Left colon (tissue), 2 donors: ENCODE results near the gene DNAH6. TPM values are rescaled to one million over a fixed set of nuclear protein-coding genes. Genes with fewer than 3 reads are reported as not detected.

Experiments used
- ATAC-seq: fragments of 200-7000 bp; cut with Tn5 transposase; one replicate; pipeline ENCODE4 v1.9.1; 2020; ENCODE audit warnings: mild to moderate bottlenecking, moderate library complexity
- DNase-seq, 2 donors: peaks; one replicate each; pipeline ENCODE4 v3.0.0-alpha.2; 2020
- intact Hi-C, 2 donors: fragments of 100-400 bp; cut with DNase I in 1 of 2; cut with micrococcal nuclease in 1 of 2; formaldehyde crosslinking; loops; one replicate each; pipeline versions ENCODE4 v1.11.2 to v1.14.0; 2022; cut with DNase I, micrococcal nuclease
- total RNA-seq, 2 donors: library from RNA; stranded (reverse); fragmentation: NEBNext Ultra II Directional; extraction: Animal tissue kit (Norgen Biotek cat#: 25700); gene quantifications; one replicate each; pipeline ENCODE4 v1.2.1, GENCODE V29; 2021
- donor health status: DM: no; HTN: no; CAD: no.
- donor health status: DM: yes; HTN: yes; CAD: no.

DNAH6 gene
- total RNA-seq, 2 donors from 2014 or later: 0.61 to 1.3 TPM

- DNase-seq (no peak), ATAC-seq (no peak)
- intact Hi-C loops: no loop called here
Measured at GRCh38 chr2:84556190-84556589, 39.9 kb downstream of the DNAH6 start.

- ATAC-seq: no peak
- intact Hi-C loops: no loop called here
- DNase-seq: no peak
Measured at GRCh38 chr2:84559838-84560237, 43.5 kb downstream of the DNAH6 start.

- no peak for DNase-seq
- no peak for ATAC-seq
- intact Hi-C loops: no loop called here
Measured at GRCh38 chr2:84579661-84580060, 63.4 kb downstream of the DNAH6 start.

GRCh38 chr2:84603911-84604310, 87.6 kb downstream of the DNAH6 start:
- intact Hi-C loops: no loop called here
- DNase-seq: no peak
- no peak for ATAC-seq

- ATAC-seq (peak; percentile 71), DNase-seq (no peak)
- intact Hi-C loops: no loop called here
Measured at GRCh38 chr2:84613082-84613481, 96.8 kb downstream of the DNAH6 start.

GRCh38 chr2:84619794-84620371, 103.6 kb downstream of the DNAH6 start:
- ATAC-seq: peak; percentile 95
- intact Hi-C loops: no loop called here
- no peak for DNase-seq

GRCh38 chr2:84628486-84628885, 112.2 kb downstream of the DNAH6 start:
- intact Hi-C loops: no loop called here
- ATAC-seq (no peak), DNase-seq (no peak)

GRCh38 chr2:84629550-84629949, 113.3 kb downstream of the DNAH6 start:
- ATAC-seq: no peak
- DNase-seq: no peak
- intact Hi-C loops: no loop called here

GRCh38 chr2:84631047-84631446, 114.7 kb downstream of the DNAH6 start:
- ATAC-seq (peak; percentile 86), DNase-seq (no peak)
- intact Hi-C loops: loop anchor here in 1 of 2 donors (5.0 kb wide), 1 partner anchor 129 kb away; no protein-coding TSS in a partner anchor

- DNase-seq: no peak
- ATAC-seq: no peak
- intact Hi-C loops: loop anchor here in 1 of 2 donors (5.0 kb wide), 1 partner anchor 130 kb away; no protein-coding TSS in a partner anchor
Measured at GRCh38 chr2:84631985-84632384, 115.7 kb downstream of the DNAH6 start.

- peak; percentile 36 to 48 for DNase-seq
- intact Hi-C loops: no loop called here
- peak; percentile 90 for ATAC-seq
Measured at GRCh38 chr2:84636080-84636971, 120.0 kb downstream of the DNAH6 start.

- intact Hi-C loops: no loop called here
- ATAC-seq (no peak), DNase-seq (no peak)
Measured at GRCh38 chr2:84639751-84640150, 123.5 kb downstream of the DNAH6 start.

GRCh38 chr2:84640411-84640810, 124.1 kb downstream of the DNAH6 start:
- ATAC-seq (no peak), DNase-seq (no peak)
- intact Hi-C loops: no loop called here

GRCh38 chr2:84641021-84641420, 124.7 kb downstream of the DNAH6 start:
- ATAC-seq (no peak), DNase-seq (no peak)
- intact Hi-C loops: no loop called here

- no peak for DNase-seq
- ATAC-seq: no peak
- intact Hi-C loops: no loop called here
Measured at GRCh38 chr2:84643991-84644390, 127.7 kb downstream of the DNAH6 start.

GRCh38 chr2:84646514-84646913, 130.2 kb downstream of the DNAH6 start:
- DNase-seq (no peak), ATAC-seq (peak; percentile 82)
- intact Hi-C loops: no loop called here

GRCh38 chr2:84647267-84647666, 131.0 kb downstream of the DNAH6 start:
- no peak for DNase-seq
- intact Hi-C loops: no loop called here
- ATAC-seq: no peak

GRCh38 chr2:84649058-84649457, 132.8 kb downstream of the DNAH6 start:
- DNase-seq: no peak
- intact Hi-C loops: no loop called here
- ATAC-seq: no peak

GRCh38 chr2:84649487-84650142, 133.3 kb downstream of the DNAH6 start:
- peak; percentile 24 for ATAC-seq
- no peak for DNase-seq
- intact Hi-C loops: no loop called here

- DNase-seq: no peak
- intact Hi-C loops: no loop called here
- no peak for ATAC-seq
Measured at GRCh38 chr2:84652431-84652830, 136.1 kb downstream of the DNAH6 start.
